Type B pancreatic cell (in vitro differentiated cells): Measurements from ENCODE around the gene APOBEC3G. TPM values are rescaled to one million over a fixed set of nuclear protein-coding genes. Genes with fewer than 3 reads are reported as not detected.

Source experiments
- DNase-seq: peaks from one replicate; pipeline ENCODE4 v3.0.0; 2021; ENCODE audit warnings: mixed read lengths; ENCODE audit not compliant: unreplicated experiment; ENCODE audit errors: extremely low spot score
- H3K27ac Mint-ChIP-seq: 2 replicates; pipeline ENCODE4 v1.8.0; 2021; ENCODE audit warnings: mild to moderate bottlenecking, mixed read lengths
- H3K27me3 Mint-ChIP-seq: 2 replicates; pipeline ENCODE4 v1.8.0; 2021; ENCODE audit warnings: mixed read lengths
- H3K36me3 Mint-ChIP-seq: 2 replicates; pipeline ENCODE4 v1.8.0; 2021; ENCODE audit warnings: mixed read lengths
- H3K4me1 Mint-ChIP-seq: one replicate; pipeline ENCODE4 v1.8.0; 2021; ENCODE audit warnings: mixed read lengths; ENCODE audit not compliant: unreplicated experiment
- H3K4me3 Mint-ChIP-seq: 2 replicates; pipeline ENCODE4 v1.8.0; 2021; ENCODE audit warnings: mild to moderate bottlenecking, mixed read lengths
- H3K9me3 Mint-ChIP-seq: 2 replicates; pipeline ENCODE4 v1.8.0; 2021; ENCODE audit warnings: mixed read lengths
- total RNA-seq: library from RNA; stranded (reverse); gene quantifications from 2 replicates; pipeline ENCODE4 v1.2.1, GENCODE V29; 2021; ENCODE audit warnings: low replicate concordance
- TF ChIP-seq, protein P1 (sequence below): fragments of 200-600 bp; sonication (generic); conservative IDR thresholded peaks from 2 replicates; pipeline ENCODE4 v1.5.0; 2021; ENCODE audit warnings: antibody characterized with exemption, mild to moderate bottlenecking

APOBEC3G gene
- total RNA-seq, 1 donor from 2014 or later: 5.6 TPM

DNA sequence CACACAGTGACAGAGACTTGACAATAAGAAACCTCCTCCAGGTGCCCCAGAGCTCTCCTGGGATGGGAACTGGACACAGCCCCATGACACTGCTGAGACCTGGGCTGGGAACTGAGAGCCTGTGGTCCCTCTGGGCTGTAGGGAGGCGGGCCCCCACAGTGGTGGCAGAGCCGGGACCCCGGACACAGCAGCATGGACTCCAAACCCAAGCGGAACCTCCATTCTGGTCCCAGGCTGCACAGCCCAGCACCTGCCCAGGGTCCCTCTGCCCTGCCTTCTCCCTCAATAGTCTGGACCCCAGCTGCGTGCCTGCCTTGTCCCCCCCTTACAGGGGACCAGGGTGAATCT lies 11.6 kb downstream of the APOBEC3G start:
- DNase-seq: no peak
- Mint-ChIP-seq H3K27me3 (no peaks in the 10 kb centered on the region), H3K9me3 (no peaks in the 10 kb centered on the region), H3K4me3 (no peak overlapping the region), H3K36me3 (no peaks in the 10 kb centered on the region), H3K4me1 (peaks cover 11% of the 10 kb centered on the region), H3K27ac (no peak overlapping the region)
- TF ChIP-seq, protein P1, sequence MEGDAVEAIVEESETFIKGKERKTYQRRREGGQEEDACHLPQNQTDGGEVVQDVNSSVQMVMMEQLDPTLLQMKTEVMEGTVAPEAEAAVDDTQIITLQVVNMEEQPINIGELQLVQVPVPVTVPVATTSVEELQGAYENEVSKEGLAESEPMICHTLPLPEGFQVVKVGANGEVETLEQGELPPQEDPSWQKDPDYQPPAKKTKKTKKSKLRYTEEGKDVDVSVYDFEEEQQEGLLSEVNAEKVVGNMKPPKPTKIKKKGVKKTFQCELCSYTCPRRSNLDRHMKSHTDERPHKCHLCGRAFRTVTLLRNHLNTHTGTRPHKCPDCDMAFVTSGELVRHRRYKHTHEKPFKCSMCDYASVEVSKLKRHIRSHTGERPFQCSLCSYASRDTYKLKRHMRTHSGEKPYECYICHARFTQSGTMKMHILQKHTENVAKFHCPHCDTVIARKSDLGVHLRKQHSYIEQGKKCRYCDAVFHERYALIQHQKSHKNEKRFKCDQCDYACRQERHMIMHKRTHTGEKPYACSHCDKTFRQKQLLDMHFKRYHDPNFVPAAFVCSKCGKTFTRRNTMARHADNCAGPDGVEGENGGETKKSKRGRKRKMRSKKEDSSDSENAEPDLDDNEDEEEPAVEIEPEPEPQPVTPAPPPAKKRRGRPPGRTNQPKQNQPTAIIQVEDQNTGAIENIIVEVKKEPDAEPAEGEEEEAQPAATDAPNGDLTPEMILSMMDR: no peak

DNA sequence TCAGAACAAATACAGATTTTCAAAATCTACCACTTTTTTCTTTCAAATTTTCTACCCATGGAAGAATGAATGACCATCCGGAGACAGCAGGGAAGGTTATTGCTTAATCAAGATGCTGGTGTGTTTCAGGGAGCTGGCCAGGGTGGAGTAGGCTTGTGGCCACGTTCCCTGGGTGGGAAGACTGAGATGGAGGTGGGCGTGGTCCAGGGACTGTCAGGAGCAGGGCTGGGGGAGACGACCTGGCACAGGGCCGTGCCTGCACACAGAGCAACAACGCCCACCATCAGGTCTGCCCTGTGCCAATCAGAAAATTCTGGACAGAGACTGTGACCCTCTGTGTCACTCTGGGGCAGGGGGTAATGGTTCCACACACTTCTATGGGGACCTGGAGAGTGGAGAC lies 12.9 kb downstream of the APOBEC3G start:
- Mint-ChIP-seq H3K9me3 (no peaks in the 10 kb centered on the region), H3K4me1 (peaks cover 13% of the 10 kb centered on the region), H3K4me3 (no peak overlapping the region), H3K36me3 (no peaks in the 10 kb centered on the region), H3K27me3 (no peaks in the 10 kb centered on the region), H3K27ac (no peak overlapping the region)
- TF ChIP-seq, protein P1: no peak
- DNase-seq: no peak

DNA sequence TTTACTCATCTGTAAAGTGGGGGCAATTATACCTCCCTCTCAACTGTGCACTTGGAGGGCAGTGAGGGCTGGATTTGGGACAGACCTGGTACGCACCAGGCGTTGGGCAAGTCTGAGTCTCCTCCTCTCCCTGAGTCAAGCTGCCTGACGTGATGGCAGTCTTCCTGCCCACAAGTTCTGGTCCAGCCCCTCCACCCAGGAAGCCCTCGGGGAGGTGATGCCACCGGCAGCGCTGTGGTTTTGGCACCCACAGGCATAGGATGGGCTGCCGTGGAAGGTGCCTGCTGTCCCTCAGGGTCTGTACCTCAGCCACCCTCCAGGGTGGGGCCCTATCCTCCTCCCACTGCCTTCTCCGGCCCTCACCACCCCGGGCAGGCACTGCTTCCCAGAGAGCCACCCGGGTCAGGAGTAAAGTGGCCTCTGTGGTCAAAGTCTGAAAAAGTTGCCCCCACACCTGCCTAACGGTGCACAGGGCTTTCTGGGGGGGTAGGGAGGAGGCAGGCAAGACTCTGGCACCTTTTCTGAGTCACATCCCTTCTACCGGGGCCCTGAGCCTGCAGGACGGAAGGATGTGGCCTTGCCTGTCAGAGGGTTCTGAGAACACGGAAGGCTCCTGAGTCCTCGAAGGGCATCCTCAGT lies 13.5 kb downstream of the APOBEC3G start:
- H3K27ac Mint-ChIP-seq: no peak overlapping the region
- peaks cover 16% of the 10 kb centered on the region for H3K4me1 Mint-ChIP-seq
- no peak overlapping the region for H3K4me3 Mint-ChIP-seq
- no peaks in the 10 kb centered on the region for H3K9me3 Mint-ChIP-seq
- no peaks in the 10 kb centered on the region for H3K36me3 Mint-ChIP-seq
- DNase-seq: no peak
- TF ChIP-seq, protein P1: no peak
- H3K27me3 Mint-ChIP-seq: no peaks in the 10 kb centered on the region

DNA sequence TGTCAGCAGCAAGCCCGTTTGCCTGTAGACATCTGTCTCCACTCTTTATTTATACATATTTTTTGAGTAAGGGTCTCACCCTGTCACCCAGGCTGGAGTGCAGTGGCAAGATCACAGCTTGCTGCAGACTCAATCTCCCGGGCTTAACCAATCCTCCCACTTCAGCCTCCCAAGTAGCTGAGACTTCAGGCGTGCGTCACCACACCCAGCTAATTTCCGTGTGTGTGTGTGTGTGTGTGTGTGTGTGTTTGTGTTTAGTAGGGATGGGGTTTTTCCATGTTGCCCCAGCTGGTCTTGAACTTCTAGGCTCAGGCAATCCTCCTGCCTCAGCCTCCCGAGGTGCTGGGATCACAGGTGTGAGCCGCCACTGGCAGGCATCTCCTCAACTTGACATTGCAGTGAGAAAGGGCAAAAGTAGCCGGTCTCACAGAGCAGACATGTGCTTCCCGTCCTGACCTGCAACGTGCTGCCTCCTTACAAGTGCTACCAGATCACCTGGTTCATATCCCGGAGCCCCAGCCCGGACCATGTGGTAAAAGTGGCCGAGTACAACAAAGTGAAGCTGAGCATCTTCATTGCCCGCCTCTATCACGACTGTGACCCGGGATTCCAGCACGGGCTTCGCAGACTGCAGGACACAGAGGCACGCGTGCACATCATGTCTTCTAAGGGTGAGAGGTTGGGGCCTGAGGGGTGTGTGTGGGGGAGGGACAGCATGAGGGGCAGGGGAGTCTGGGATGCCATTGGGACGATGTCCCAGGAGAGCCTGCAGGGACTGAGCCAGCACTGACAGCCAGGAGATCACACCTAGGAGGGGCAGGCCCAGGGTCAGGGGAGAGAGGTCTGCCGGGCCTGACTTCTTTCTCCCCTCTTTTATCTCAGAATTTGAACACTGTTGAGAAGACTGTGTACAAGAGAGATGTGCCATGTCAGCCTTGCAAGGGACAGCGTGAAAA lies 14.3 kb downstream of the APOBEC3G start:
- no peak for DNase-seq
- no peaks in the 10 kb centered on the region for H3K36me3 Mint-ChIP-seq
- no peak overlapping the region for H3K4me3 Mint-ChIP-seq
- no peaks in the 10 kb centered on the region for H3K27me3 Mint-ChIP-seq
- TF ChIP-seq, protein P1: no peak
- H3K9me3 Mint-ChIP-seq: no peaks in the 10 kb centered on the region
- H3K4me1 Mint-ChIP-seq: peaks cover 16% of the 10 kb centered on the region
- no peak overlapping the region for H3K27ac Mint-ChIP-seq

DNA sequence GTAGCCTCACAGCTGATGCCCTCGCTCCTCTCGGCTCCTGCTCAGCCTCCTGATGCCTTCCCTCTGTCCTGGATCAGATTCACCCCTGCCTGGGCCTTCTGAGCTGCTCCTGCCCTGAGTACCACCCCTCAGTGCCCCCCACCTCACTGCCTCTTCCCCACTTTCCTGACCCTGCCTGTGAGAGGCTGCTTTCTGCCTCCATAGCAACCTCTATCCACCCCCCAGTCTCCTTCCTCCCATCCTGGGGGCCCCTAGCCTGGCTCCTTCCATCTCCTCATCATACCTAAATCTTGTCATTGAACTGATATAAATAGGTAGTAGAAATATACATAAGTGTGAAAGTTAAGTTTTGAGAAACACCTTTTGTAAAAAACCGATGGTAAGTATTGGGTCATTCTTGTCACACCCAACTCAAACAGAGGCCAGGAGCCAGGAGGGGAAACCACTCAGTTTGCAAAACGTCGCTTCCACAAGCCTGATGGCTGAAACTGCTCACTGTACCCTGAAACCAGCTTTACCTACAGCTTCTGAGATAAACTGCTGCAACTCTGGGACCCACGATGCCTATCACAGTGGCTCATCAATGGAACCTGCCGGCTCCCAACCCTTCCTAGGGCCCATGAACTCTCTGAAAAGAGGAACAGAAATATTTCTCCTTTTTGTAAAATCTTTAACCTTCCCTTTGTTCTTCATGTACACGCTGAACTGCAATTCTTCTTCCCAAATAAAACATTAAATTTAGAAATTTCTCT lies 15.2 kb downstream of the APOBEC3G start:
- Mint-ChIP-seq H3K36me3 (no peaks in the 10 kb centered on the region), H3K27me3 (no peaks in the 10 kb centered on the region), H3K4me3 (no peak overlapping the region), H3K4me1 (peaks cover 16% of the 10 kb centered on the region), H3K9me3 (no peaks in the 10 kb centered on the region), H3K27ac (no peak overlapping the region)
- DNase-seq: no peak
- TF ChIP-seq, protein P1: no peak
